ENCODE measurements around the gene CHCHD4.

DNA sequence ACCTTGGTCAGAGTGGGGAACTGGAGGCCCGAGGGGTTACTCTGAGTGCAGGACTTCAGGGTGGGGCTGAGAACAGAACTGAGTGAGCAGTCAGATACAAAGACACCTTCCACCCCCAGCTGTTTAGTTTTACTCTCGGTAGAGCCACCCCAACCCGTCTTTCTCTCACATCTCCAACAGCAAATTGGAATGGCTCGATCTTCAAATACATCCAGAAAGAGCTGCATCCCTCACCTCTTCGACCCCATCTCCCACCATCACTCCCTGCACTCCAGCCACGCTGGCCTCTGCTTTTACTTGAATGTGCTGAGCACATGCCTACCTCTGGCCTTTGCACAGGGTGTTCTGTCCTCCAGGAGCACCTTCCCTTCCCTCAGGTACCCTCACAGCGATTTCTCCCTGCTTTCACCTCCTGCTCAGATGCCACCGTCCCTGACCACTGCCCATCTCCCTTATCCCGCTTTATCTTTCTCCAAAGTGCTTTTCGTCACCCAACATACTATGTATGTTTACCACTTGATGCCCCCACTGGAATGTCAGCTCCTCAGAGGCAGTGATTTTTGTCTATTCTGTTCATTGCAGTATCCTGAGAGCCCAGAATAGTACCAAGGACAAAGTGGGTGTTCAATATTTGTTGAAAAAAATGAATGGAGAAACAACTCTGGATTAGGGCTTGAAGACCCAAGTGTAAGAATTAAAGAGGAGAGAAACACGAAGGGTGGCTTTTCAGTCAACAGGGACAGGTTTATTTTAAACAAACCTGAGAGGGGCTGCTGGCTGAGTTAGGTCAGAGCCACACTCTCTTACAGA lies 4.4 kb downstream of the CHCHD4 start:
- no peak for TF ChIP-seq EZH2 (IDR thresholded peaks at IDR 0.05)
- TF ChIP-seq POLR2AphosphoS5 (IDR thresholded peaks at IDR 0.05; ENCODE audit: borderline replicate concordance, low read depth, low read length), result no peak
- no peak for TF ChIP-seq FOXP2 (optimal IDR thresholded peaks at IDR 0.05; ENCODE audit: control extremely low read depth, extremely low read length, insufficient read depth)
